Sigmoid colon (tissue), 7 donors: ENCODE measurements around the gene GPS1. TPM values are rescaled to one million over a fixed set of nuclear protein-coding genes. Genes with fewer than 3 reads are reported as not detected.
"Not testable (repeated sequence)": the region's sequence is repeated elsewhere in the genome, so short reads cannot be mapped to it uniquely, and the experiment has no call there.

Experiments
- DNase-seq: peaks from one replicate; pipeline ENCODE4 v3.0.0-alpha.2; 2019
- H3K27ac ChIP-seq, 4 donors: fragments of 200-600 bp; sonication (generic); one replicate each; pipeline ENCODE4 v1.5.1; 2016 to 2019; ENCODE audit warnings: mild to moderate bottlenecking in 1 of 4
- H3K27me3 ChIP-seq, 3 donors: fragments of 200-600 bp; sonication (generic); one replicate each; pipeline ENCODE4 v1.5.1; 2019; ENCODE audit warnings: mild to moderate bottlenecking in 1 of 3
- H3K36me3 ChIP-seq, 4 donors: fragments of 200-600 bp; sonication (generic); one replicate each; pipeline ENCODE4 v1.5.1; 2016 to 2019
- H3K4me1 ChIP-seq, 4 donors: fragments of 200-600 bp; sonication (generic); one replicate each; pipeline ENCODE4 v1.5.1; 2017 to 2019
- H3K4me3 ChIP-seq, 4 donors: fragments of 200-600 bp; sonication (generic); one replicate each; pipeline ENCODE4 v1.5.1; 2017 to 2019; ENCODE audit warnings: mild to moderate bottlenecking in 2 of 4, moderate library complexity in 1 of 4
- H3K9me3 ChIP-seq, 4 donors: fragments of 200-600 bp in 3 of 4; sonication (generic) in 3 of 4; one replicate each; pipeline versions ENCODE4 v1.5.1 to v1.6.1; 2013 to 2019
- CTCF ChIP-seq, 4 experiments: fragments of 450-650 bp in 3 of 4; fragments of 200-600 bp in 1 of 4; IDR thresholded peaks; one replicate each; pipeline ENCODE4 v1.5.1; 2016 to 2019; ENCODE audit warnings: antibody characterized with exemption in 4 of 4, mild to moderate bottlenecking in 3 of 4, moderate library complexity in 2 of 4
- EP300 ChIP-seq, 4 donors: sonication (generic); formaldehyde crosslinking; IDR thresholded peaks; one replicate each; pipeline ENCODE4 v1.6.1; 2017; ENCODE audit warnings: antibody characterized with exemption in 4 of 4
- POLR2A ChIP-seq, 2 donors: fragments of 450-650 bp; IDR thresholded peaks; one replicate each; pipeline ENCODE4 v1.6.1; 2016; ENCODE audit warnings: antibody characterized with exemption in 2 of 2, mild to moderate bottlenecking in 2 of 2, moderate library complexity in 2 of 2
- POLR2AphosphoS5 ChIP-seq, 4 donors: sonication (generic); formaldehyde crosslinking; IDR thresholded peaks; one replicate each; pipeline ENCODE4 v1.6.1; 2017; ENCODE audit warnings: antibody characterized with exemption in 4 of 4
- WGBS, 2 donors: extraction: QIAGEN DNeasy Blood & Tissue Kit; methylation state at CpG; one replicate each; pipeline ENCODE4 v1.1.7; 2013; 5-methylcytosine and 5-hydroxymethylcytosine counted together
- intact Hi-C: fragments of 100-400 bp; cut with DNase I; formaldehyde crosslinking; loops from one replicate; pipeline ENCODE4 v1.15.1; 2023
- polyA plus RNA-seq, 3 donors: library from polyadenylated mRNA; stranded (reverse); fragments of 200-250 nt; gene quantifications; one replicate each; pipeline ENCODE4 v1.2.3, GENCODE V29; 2013
- total RNA-seq, 4 donors: library from RNA; depleted of rRNA; stranded (reverse); fragments of >200 nt; gene quantifications; one replicate each; pipeline ENCODE4 v1.1.0, GENCODE V29; 2016
- donor health status: healthy with polysubstance abuse.
- donor health status: Bipolar disorder and iron deficiency.
- donor health status: healthy.

GPS1 gene
- total and polyA plus RNA-seq, 7 donors: 64.6 to 83.6 (median 69.1) TPM

GRCh38 chr17:82037092-82037888, 14.4 kb upstream of the GPS1 start, which contains the start of gene DCXR:
Gene DCXR (minus strand): TSS chr17:82037697. CDS start chr17:82037682, 15 bp downstream.
- 0 to 1% methylated on average over 92 of the region's 92 CpGs for WGBS, 2 donors
- peaks cover 3 to 22% (median 17%) of the 10 kb centered on the region in 4 donors for H3K4me1 ChIP-seq
- no peaks in the 10 kb centered on the region for H3K36me3 ChIP-seq
- H3K27me3 ChIP-seq: peaks cover 2 to 16% (median 13%) of the 10 kb centered on the region in 3 donors
- intact Hi-C loops: loop anchor here (2.0 kb wide), 1 partner anchor 62 kb away; the partner anchor contains the start of gene FASN
- H3K9me3 ChIP-seq: no peaks in the 10 kb centered on the region
- peak within 1 kb of the TSS; percentile 93 to 98 (median 98) for H3K27ac ChIP-seq
- peak within 1 kb of the TSS; percentile 58 to 77 (median 65) for H3K4me3 ChIP-seq
- peak; percentile 71 to 93 for TF ChIP-seq POLR2A (IDR thresholded peaks at IDR 0.05)
- TF ChIP-seq POLR2AphosphoS5 (IDR thresholded peaks at IDR 0.05): peak; percentile 95 to 97 (median 96)
- no peak for TF ChIP-seq EP300 (IDR thresholded peaks at IDR 0.05)
- TF ChIP-seq CTCF (IDR thresholded peaks at IDR 0.05): peak in 3 of 4 experiments; percentile 36 to 78 (median 43)
- DNase-seq: peak; percentile 99

GRCh38 chr17:82037889-82038195, 13.9 kb upstream of the GPS1 start:
- Histone ChIP-seq H3K4me1 (peaks cover 3 to 21% (median 16%) of the 10 kb centered on the region in 4 donors), H3K9me3 (no peaks in the 10 kb centered on the region), H3K27ac (peak overlapping the region; percentile 93 to 98 (median 98)), H3K36me3 (no peaks in the 10 kb centered on the region), H3K4me3 (peak overlapping the region; percentile 58 to 77 (median 65)), H3K27me3 (peaks cover 0 to 11% (median 7%) of the 10 kb centered on the region in 3 donors)
- intact Hi-C loops: loop anchor here (2.0 kb wide), 1 partner anchor 61 kb away; the partner anchor contains the start of gene FASN
- no peak for DNase-seq
- TF ChIP-seq POLR2AphosphoS5 (IDR thresholded peaks at IDR 0.05) (no peak), EP300 (IDR thresholded peaks at IDR 0.05) (peak in 1 of 4 donors; percentile 27)
- 5 to 10% methylated on average over 10 of the region's 10 CpGs for WGBS, 2 donors

- WGBS, 2 donors: 85 to 90% methylated on average over 16 of the region's 16 CpGs
- intact Hi-C loops, H3K27ac ChIP-seq, H3K9me3 ChIP-seq, H3K27me3 ChIP-seq, DNase-seq, H3K4me3 ChIP-seq, H3K36me3 ChIP-seq: not testable (repeated sequence)
- peaks cover 3 to 21% (median 16%) of the 10 kb centered on the region in 4 donors for H3K4me1 ChIP-seq
Measured at GRCh38 chr17:82038796-82039409, 12.8 kb upstream of the GPS1 start.

- H3K27ac ChIP-seq: no peak overlapping the region
- H3K36me3 ChIP-seq: no peaks in the 10 kb centered on the region
- H3K4me3 ChIP-seq: no peak overlapping the region
- no peak for DNase-seq
- H3K4me1 ChIP-seq: peaks cover 3 to 21% (median 16%) of the 10 kb centered on the region in 4 donors
- intact Hi-C loops: no loop called here
- no peaks in the 10 kb centered on the region for H3K9me3 ChIP-seq
- H3K27me3 ChIP-seq: no peaks in the 10 kb centered on the region
- 92 to 94% methylated on average over 8 of the region's 8 CpGs for WGBS, 2 donors
- no peak for TF ChIP-seq EP300 (IDR thresholded peaks at IDR 0.05)
Measured at GRCh38 chr17:82039695-82040299, 11.9 kb upstream of the GPS1 start.

- Histone ChIP-seq H3K4me3 (no peak overlapping the region), H3K4me1 (peaks cover 3 to 14% (median 10%) of the 10 kb centered on the region in 4 donors), H3K36me3 (no peaks in the 10 kb centered on the region), H3K27me3 (no peaks in the 10 kb centered on the region), H3K9me3 (no peaks in the 10 kb centered on the region), H3K27ac (no peak overlapping the region)
- intact Hi-C loops: no loop called here
- no peak for DNase-seq
- WGBS, 2 donors: 84 to 89% methylated on average over 17 of the region's 17 CpGs
- TF ChIP-seq EP300 (IDR thresholded peaks at IDR 0.05) (no peak), POLR2AphosphoS5 (IDR thresholded peaks at IDR 0.05) (no peak), CTCF (IDR thresholded peaks at IDR 0.05) (no peak), POLR2A (IDR thresholded peaks at IDR 0.05) (no peak)
Measured at GRCh38 chr17:82041144-82041814, 10.4 kb upstream of the GPS1 start.
